Heart left ventricle (tissue), 16 donors: ENCODE data around the gene WWC1. TPM values are rescaled to one million over a fixed set of nuclear protein-coding genes. Genes with fewer than 3 reads are reported as not detected.

ENCODE experiments used
- ATAC-seq, 4 donors: fragments of 200-7000 bp; cut with Tn5 transposase; one replicate each; pipeline ENCODE4 v1.9.1; 2020 to 2022; ENCODE audit warnings: moderate library complexity in 4 of 4, mild to moderate bottlenecking in 3 of 4, moderate number of reproducible peaks in 1 of 4
- DNase-seq, 5 donors: peaks; one replicate each; pipeline ENCODE4 v3.0.0-alpha.2; 2020
- H3K27ac ChIP-seq, 12 donors: fragments of 200-600 bp; sonication (generic) in 4 of 12; one replicate each; pipeline versions ENCODE4 v1.5.0 to v1.8.0; 2016 to 2022; ENCODE audit warnings: mild to moderate bottlenecking in 2 of 12
- H3K27me3 ChIP-seq, 9 donors: fragments of 200-600 bp; sonication (generic) in 2 of 9; one replicate each; pipeline versions ENCODE4 v1.5.1 to v1.8.0; 2016 to 2022; ENCODE audit warnings: mild to moderate bottlenecking in 3 of 9
- H3K36me3 ChIP-seq, 9 donors: fragments of 200-600 bp; sonication (generic) in 2 of 9; one replicate each; pipeline versions ENCODE4 v1.5.0 to v1.8.0; 2018 to 2022; ENCODE audit warnings: mild to moderate bottlenecking in 2 of 9
- H3K4me1 ChIP-seq, 12 donors: fragments of 200-600 bp; sonication (generic) in 4 of 12; one replicate each; pipeline versions ENCODE4 v1.5.0 to v1.8.0; 2016 to 2022; ENCODE audit warnings: mild to moderate bottlenecking in 3 of 12
- H3K4me3 ChIP-seq, 12 donors: fragments of 200-600 bp; sonication (generic) in 4 of 12; one replicate each; pipeline versions ENCODE4 v1.5.0 to v1.8.0; 2017 to 2022; ENCODE audit warnings: mild to moderate bottlenecking in 9 of 12, moderate library complexity in 4 of 12
- H3K9me3 ChIP-seq, 12 donors: fragments of 200-600 bp; sonication (generic) in 4 of 12; one replicate each; pipeline versions ENCODE4 v1.5.0 to v1.8.0; 2016 to 2022; ENCODE audit warnings: mild to moderate bottlenecking in 1 of 12
- POLR2A ChIP-seq, 2 donors: fragments of 450-650 bp; IDR thresholded peaks; one replicate each; pipeline ENCODE4 v1.6.1; 2017; ENCODE audit warnings: antibody characterized with exemption in 2 of 2, mild to moderate bottlenecking in 2 of 2, moderate library complexity in 2 of 2
- WGBS, 4 donors: extraction: QIAGEN DNeasy Blood & Tissue Kit in 2 of 4; methylation state at CpG; one replicate each; pipeline versions ENCODE4 v1.1.5 to v1.1.7; 2013 to 2018; 5-methylcytosine and 5-hydroxymethylcytosine counted together
- intact Hi-C, 10 donors: fragments of 100-400 bp; cut with DNase I; formaldehyde crosslinking; loops; one replicate each; pipeline versions ENCODE4 v1.11.1 to v1.14.2; 2022
- polyA plus RNA-seq, 2 donors: library from polyadenylated mRNA; stranded (reverse); fragments of 200-250 nt; gene quantifications; one replicate each; pipeline ENCODE4 v1.2.3, GENCODE V29; 2013
- total RNA-seq, 9 donors: library from RNA; depleted of rRNA in 2 of 9; stranded (reverse); fragments of >200 nt in 2 of 9; fragmentation: NEBNext Ultra II Directional in 3 of 9; extraction: Animal tissue kit (Norgen Biotek cat#: 25700) in 3 of 9; gene quantifications; one replicate each; pipeline versions ENCODE4 v1.1.0 to v1.2.4, GENCODE V29; 2016 to 2023
- TF ChIP-seq, protein P1 (sequence below), 12 donors: fragments of 200-600 bp; sonication (generic) in 4 of 12; IDR thresholded peaks; one replicate each; pipeline versions ENCODE4 v1.5.0 to v1.8.0; 2018 to 2022; ENCODE audit warnings: antibody characterized with exemption in 12 of 12, mild to moderate bottlenecking in 5 of 12
- donor health status: ischemic (EF 13 %, LVEDD 7.1; RV severe dilation, severe dysfunction).
- donor health status: healthy with polysubstance abuse.
- donor health status: DM: no; HTN: yes; CAD: no.
- donor health status: DM: no; HTN: no; CAD: no.
- donor health status: ischemic (EF 25% LVEDD 6.9; RV normal size, moderate dysfunction).
- donor health status: ischemic (EF 25% LVEDD 5.7; RV mildly dilated, moderate dysfunction).
- donor health status: healthy.
- donor health status: DM: yes; HTN: yes; CAD: no.
- donor health status: ischemic (EF 35%, LVEDD 5.7; RV mildly dilated, moderate dysfunction).
- donor health status: nonischemic (EF 11% LVEDD 7.7; RV severe dilation, severe dysfunction).
- donor health status: DM: yes; HTN: yes; CAD: no.
- donor health status: PGD.
- donor health status: ischemic (EF 29% LVEDD 5.4; RV normal size, mild dysfunction).
- donor health status: nonischemic (EF 23%, LVEDD 6.1; RV moderate dilation, normal function).

WWC1 gene
- total and polyA plus RNA-seq, 11 donors: 0.23 to 21.5 (median 1.7) TPM

DNA sequence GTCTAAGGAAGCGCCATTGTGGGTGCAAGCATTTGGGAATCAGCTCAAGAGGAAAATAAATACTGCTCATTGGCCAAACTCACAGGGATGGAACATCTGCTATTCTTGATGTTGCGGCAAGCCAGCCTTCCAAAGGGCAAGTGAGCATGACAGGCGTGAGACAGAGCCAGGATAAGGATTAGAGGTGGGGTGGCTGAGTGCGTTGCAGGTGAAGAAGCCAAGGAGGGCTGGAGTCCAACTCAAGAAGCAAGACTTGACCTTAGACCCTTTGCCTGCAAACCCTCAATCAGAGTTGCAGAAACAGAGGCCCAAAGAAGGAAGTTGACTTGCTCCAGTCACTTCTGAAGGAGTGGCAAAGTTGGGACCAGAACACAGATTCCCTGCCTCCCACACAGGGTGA, 79.4 kb downstream of the WWC1 start:
- Histone ChIP-seq H3K4me3 (no peak overlapping the region), H3K27ac (no peak overlapping the region), H3K4me1 (no peaks in the 10 kb centered on the region), H3K36me3 (no peaks in the 10 kb centered on the region), H3K9me3 (no peaks in the 10 kb centered on the region), H3K27me3 (peaks cover 0 to 3% (median 0%) of the 10 kb centered on the region in 9 donors)
- ATAC-seq: no peak
- intact Hi-C loops: no loop called here
- DNase-seq: no peak
- WGBS, 4 donors: 80 to 93% (median 87%) methylated on average over 4 of the region's 4 CpGs
- no peak for TF ChIP-seq POLR2A (IDR thresholded peaks at IDR 0.05)
- TF ChIP-seq, protein P1, sequence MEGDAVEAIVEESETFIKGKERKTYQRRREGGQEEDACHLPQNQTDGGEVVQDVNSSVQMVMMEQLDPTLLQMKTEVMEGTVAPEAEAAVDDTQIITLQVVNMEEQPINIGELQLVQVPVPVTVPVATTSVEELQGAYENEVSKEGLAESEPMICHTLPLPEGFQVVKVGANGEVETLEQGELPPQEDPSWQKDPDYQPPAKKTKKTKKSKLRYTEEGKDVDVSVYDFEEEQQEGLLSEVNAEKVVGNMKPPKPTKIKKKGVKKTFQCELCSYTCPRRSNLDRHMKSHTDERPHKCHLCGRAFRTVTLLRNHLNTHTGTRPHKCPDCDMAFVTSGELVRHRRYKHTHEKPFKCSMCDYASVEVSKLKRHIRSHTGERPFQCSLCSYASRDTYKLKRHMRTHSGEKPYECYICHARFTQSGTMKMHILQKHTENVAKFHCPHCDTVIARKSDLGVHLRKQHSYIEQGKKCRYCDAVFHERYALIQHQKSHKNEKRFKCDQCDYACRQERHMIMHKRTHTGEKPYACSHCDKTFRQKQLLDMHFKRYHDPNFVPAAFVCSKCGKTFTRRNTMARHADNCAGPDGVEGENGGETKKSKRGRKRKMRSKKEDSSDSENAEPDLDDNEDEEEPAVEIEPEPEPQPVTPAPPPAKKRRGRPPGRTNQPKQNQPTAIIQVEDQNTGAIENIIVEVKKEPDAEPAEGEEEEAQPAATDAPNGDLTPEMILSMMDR (IDR thresholded peaks at IDR 0.05): no peak

DNA sequence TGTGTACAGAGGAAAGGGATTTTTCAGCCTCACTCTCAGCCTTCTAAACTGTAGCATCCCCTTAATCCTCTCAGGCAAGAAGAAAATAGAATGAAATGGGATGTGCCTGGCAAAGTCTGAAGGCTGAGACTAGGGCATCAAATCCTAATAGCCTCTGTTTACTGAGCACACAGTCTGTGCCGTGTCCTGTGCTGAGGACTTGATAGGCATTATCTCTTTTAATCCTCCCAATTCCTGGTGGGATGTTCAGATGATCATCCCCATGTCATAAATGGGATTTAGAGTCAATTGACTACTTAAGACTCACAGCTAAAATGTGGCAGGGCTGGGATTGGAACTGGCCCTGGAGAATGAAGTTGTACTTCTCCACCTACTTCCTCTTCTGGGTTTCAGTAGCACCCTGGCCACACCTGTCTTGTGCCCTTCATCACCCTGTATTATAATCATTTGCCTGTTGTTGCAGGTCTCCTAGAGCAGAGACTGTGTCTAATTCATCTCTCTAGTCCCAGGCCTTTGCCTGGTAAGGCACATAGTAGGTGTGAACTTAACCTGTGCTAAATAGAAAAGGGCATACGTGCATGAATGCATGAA, 81.0 kb downstream of the WWC1 start:
- Histone ChIP-seq H3K27me3 (peaks cover 0 to 3% (median 0%) of the 10 kb centered on the region in 9 donors), H3K27ac (no peak overlapping the region), H3K9me3 (no peaks in the 10 kb centered on the region), H3K4me3 (no peak overlapping the region), H3K36me3 (no peaks in the 10 kb centered on the region), H3K4me1 (no peaks in the 10 kb centered on the region)
- 69 to 92% (median 80%) methylated on average over 2 of the region's 2 CpGs for WGBS, 4 donors
- DNase-seq (no peak), ATAC-seq (no peak)
- intact Hi-C loops: no loop called here
- TF ChIP-seq, protein P1 (IDR thresholded peaks at IDR 0.05): no peak
- TF ChIP-seq POLR2A (IDR thresholded peaks at IDR 0.05): no peak

DNA sequence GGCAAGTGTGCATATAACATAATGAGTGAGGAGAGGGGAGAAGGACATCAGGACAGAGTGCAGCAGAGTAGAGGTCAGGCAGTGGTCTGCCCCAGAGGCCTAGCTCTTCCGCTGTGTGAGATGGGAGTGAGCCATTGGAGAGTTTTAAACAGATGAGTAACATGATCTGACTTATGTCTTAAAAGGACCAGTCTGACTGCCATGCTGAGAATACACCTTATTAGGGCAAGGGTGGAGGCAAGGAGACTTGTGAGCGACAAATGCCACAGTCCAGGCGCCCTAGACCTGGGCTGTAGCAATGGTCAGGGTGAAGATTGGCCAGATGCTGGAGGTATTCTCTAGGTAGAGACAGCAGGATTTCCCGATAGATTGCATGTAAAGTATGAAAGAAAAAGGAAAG, 83.1 kb downstream of the WWC1 start:
- Histone ChIP-seq H3K27ac (no peak overlapping the region), H3K9me3 (no peaks in the 10 kb centered on the region), H3K4me3 (no peak overlapping the region), H3K27me3 (peaks cover 0 to 3% (median 0%) of the 10 kb centered on the region in 9 donors), H3K4me1 (no peaks in the 10 kb centered on the region), H3K36me3 (no peaks in the 10 kb centered on the region)
- intact Hi-C loops: no loop called here
- ATAC-seq (no peak), DNase-seq (no peak)
- 87 to 93% (median 89%) methylated on average over 4 of the region's 4 CpGs for WGBS, 4 donors
- no peak for TF ChIP-seq POLR2A (IDR thresholded peaks at IDR 0.05)
- TF ChIP-seq, protein P1 (IDR thresholded peaks at IDR 0.05): no peak

DNA sequence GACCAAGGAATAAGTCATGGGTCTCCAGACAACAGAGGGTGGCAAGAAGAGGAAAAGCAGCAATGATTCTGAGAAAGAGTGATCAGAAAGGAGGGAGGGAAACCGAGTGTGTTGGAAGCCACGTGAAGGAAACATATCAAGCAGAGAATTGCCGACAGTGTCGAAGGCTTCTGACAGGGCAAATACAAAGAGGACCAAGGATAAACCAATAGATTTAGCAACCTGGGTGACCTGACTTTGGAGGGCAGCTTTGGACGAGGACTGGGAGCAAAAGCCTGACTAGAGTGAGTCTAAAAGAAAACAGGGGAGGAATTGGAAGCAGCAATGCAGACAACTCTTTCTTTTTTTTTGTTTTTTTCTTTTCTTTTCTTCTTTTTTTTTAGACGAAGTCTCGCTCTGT, 83.8 kb downstream of the WWC1 start:
- TF ChIP-seq, protein P1 (IDR thresholded peaks at IDR 0.05): no peak
- TF ChIP-seq POLR2A (IDR thresholded peaks at IDR 0.05): no peak
- Histone ChIP-seq H3K9me3 (no peaks in the 10 kb centered on the region), H3K4me3 (no peak overlapping the region), H3K27ac (no peak overlapping the region), H3K36me3 (no peaks in the 10 kb centered on the region), H3K27me3 (peaks cover 0 to 3% (median 0%) of the 10 kb centered on the region in 9 donors), H3K4me1 (no peaks in the 10 kb centered on the region)
- 77 to 83% (median 81%) methylated on average over 7 of the region's 7 CpGs for WGBS, 4 donors
- DNase-seq (no peak), ATAC-seq (no peak)
- intact Hi-C loops: no loop called here
